Pons (tissue), 1 donor: ENCODE data around the gene ADH4.

ENCODE experiments used
- DNase-seq: peaks from one replicate; pipeline ENCODE4 v3.0.0-alpha.2; 2016; ENCODE audit warnings: low spot score

ADH4 gene

DNA sequence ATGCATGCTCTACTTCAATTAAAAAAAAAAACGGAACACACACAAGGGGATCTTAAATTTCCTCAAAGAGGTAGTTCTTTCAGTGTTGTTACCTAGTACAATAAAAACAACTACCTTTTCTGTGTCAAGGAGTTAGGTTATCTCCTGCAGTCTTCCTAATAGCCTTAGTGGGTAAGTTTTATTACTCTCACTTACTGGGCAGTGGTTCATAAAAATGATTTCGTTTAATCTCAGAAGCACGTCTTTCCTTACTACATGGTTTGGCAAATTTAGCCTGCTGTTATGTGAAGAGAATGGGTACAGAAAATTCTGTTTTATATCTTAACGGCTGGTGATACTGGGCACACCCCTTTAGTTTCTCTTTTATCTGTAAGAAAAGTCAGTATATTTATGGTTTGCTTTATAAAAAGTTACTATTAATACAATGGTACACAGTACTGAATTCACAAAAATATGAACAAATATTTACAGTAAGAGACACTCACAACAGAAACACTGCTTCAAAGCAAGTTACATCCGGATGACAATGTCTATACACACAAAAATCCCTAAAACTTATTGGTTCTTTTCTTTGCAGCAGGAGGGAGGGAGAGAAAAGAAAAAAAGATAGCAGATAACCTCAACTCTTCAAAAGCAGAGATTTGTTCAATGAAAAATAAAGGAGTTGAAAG lies 64.3 kb downstream of the ADH4 start:
- no peak for DNase-seq

DNA sequence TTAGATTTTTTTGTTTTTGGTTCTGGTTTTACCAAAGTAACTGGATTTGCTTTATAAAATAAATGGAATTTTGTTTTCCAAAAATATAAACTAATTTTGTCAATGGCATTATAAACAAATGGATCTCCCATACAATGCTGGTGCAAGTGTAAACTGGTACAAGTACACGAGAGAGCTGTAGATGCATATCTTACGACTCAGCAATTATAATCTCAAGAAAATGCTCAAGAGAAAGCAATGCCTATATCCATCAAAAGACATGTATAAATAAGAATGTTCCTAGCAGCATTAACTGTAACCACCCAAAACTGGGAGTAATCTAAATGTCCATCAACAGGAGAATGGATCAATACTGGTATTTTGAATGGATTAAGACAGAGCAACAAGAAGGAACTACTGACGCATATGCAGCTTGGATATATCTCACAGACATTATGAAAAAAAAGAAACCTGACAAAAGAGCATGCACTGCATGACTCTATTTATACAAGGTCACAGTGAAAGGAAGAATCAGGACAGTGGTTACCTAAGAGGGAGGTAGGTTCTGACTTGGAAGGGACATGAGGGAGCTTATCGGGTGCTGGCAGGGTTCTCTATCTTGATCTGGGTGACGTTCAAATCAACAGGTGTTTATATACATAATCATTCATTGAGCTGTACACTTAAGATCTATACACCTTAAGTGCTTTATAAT lies 65.0 kb downstream of the ADH4 start:
- DNase-seq = no peak

DNA sequence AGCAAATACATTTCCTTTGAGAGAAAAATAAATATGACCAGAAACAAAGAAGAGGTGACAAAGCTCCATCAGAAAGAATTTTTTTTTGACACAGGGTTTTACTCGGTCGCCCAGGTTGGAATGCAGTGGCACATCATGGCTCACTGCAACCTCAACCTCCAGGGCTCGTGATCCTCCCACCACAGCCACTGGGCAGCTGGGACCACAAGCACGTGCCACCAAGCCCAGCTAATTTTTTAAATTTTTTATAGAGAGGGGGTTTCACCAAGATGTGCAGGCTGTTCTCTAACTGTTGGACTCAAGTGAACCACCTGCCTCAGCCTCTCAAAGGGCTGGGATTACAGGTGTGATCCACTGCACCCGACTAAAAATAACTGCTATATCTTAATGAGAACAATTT lies 65.8 kb downstream of the ADH4 start:
- no peak for DNase-seq

DNA sequence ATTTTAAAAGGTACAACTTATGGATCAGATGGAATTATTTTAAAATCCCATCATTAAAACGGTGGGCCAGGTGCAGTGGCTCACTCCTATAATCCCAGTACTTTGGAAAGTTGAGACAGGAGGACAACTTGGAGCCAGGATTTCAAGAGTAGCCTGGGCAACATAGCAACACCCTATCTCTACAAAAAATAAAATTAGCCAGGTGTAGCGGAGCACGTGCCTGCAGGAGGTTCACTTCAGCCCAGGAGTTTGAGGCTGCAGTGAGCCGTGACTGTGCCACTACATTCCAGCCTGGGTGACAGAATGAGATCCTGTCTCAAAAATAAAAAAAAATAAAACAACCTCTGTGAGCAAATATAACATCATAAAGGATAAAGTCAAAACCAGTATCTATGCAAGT lies 66.9 kb downstream of the ADH4 start:
- no peak for DNase-seq

DNA sequence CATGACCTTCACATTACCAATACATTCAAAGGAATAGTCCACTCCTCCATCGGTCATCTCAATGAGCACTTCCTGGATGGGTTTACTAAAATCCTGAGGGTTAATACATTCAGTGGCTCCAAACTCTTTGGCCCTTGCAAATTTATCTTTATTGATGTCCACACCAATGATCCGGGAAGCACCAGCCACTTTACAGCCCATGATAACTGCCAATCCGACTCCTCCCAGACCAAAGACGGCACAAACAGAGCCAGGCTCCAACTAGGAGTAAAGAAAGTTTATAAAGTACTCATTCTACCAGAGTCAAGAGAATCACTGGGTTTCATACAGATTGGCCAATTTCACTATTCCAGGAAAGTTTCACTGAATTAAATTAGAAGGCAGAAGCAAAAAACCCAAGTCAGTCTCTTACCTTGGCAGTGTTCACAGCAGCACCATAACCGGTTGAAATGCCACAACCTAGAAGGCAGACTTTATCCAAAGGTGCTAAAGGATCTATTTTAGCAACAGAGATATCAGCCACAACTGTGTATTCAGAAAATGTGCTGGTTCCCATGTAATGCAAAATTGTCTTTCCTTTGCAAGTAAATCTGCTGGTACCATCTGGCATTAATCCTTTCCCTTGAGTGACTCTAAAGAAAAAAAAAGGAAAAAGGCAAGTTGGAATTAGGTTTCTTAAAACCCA lies 67.7 kb downstream of the ADH4 start:
- no peak for DNase-seq

- no peak for DNase-seq
These were observed 69.3 kb downstream of the ADH4 start for GRCh38 chr4:99074816-99075215.
